ENCODE results near the gene MTA2.
A peak's percentile ranks its signal among the peaks of the same experiment; 100 is the strongest.

The MTA2 gene

DNA sequence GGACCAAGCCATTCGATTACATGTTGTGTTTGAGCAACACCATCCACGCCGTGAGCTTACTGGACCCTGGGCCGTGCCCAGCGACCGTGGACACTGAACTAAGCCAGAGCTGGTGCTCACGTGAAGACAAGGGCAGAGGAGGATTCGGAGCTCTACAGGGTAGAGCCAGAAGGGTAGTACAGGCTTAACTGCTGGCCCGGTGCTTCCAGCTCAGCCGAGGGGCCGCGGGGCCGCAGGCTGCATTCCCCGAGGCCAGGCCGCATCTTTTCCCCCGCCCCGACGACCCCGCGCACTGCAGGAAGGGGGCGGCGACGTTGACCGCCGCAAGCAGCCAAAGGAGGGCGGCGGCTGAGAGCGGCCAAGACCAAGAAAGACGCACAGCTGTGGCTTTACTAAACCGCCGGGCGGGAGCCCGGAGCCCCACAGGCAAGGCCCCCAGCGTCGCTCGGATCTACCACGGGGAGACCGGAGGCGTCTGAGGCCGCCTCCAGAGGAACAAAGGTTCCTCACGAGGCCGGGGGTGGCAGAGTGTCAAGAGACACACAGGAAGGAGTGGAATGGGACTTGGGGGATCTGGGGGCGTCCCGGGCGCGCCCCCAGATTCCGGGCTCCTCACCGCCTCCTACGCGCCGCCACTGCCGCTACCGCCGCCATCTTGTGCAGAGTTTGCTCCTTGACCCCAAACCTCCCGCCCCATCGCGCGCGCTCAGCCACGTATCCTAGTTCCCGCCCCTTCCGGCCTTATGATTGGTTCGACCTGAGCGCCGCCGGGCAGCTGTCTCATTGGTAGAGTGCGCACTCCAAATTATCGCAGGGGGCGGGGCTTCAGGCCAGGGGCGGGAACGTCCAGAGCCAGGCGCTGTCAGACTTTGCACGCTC, 44.5 kb upstream of the MTA2 start, which contains the start of gene GANAB:
Gene GANAB (minus strand): TSS at position 668 of the 879 bp plus-strand sequence. CDS start 14 bp downstream, at position 654.
- TF ChIP-seq ZFX (IDR thresholded peaks at IDR 0.05; ENCODE audit: borderline replicate concordance), result no peak
- TF ChIP-seq, protein P1, sequence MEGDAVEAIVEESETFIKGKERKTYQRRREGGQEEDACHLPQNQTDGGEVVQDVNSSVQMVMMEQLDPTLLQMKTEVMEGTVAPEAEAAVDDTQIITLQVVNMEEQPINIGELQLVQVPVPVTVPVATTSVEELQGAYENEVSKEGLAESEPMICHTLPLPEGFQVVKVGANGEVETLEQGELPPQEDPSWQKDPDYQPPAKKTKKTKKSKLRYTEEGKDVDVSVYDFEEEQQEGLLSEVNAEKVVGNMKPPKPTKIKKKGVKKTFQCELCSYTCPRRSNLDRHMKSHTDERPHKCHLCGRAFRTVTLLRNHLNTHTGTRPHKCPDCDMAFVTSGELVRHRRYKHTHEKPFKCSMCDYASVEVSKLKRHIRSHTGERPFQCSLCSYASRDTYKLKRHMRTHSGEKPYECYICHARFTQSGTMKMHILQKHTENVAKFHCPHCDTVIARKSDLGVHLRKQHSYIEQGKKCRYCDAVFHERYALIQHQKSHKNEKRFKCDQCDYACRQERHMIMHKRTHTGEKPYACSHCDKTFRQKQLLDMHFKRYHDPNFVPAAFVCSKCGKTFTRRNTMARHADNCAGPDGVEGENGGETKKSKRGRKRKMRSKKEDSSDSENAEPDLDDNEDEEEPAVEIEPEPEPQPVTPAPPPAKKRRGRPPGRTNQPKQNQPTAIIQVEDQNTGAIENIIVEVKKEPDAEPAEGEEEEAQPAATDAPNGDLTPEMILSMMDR (IDR thresholded peaks at IDR 0.05), result no peak
- H3K27ac ChIP-seq, result peak within 1 kb of the TSS; percentile 83

DNA sequence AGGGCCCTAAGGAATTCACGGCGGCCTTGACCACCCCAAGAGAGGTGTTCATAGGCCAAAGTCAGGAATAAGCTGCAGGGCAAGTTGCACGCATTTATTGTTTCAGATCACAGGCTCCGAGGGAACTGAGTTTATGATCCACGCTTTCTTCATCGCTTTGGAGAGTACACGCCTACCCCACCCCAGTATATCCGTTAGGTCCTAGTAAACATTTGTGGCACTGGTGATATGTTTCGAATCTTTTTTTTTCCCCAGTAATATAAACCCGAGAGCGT, 43.9 kb upstream of the MTA2 start:
- TF ChIP-seq ZFX (IDR thresholded peaks at IDR 0.05; ENCODE audit: borderline replicate concordance), result no peak
- TF ChIP-seq, protein P1 (IDR thresholded peaks at IDR 0.05), result no peak
- peak overlapping the region; percentile 83 for H3K27ac ChIP-seq

DNA sequence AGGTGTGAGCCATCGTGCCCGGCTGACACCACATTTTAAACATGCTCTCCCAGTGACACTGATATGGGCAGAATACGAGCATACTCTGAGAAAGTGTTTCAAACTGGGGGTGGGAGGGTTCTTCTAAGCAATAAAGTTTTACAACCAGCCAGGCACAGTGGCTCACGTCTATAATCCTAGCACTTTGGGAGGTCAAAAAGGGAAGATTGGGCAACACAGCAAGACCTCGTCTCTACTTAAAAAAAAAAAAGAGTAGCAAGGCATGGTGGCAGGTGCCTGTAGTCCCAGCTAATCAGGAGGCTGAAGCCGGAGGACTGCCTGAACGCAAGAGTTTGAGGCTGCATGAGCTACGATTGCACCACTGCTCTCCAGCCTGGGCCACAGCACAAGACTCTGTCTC, 42.6 kb upstream of the MTA2 start:
- TF ChIP-seq, protein P1 (IDR thresholded peaks at IDR 0.05), result no peak
- TF ChIP-seq ZFX (IDR thresholded peaks at IDR 0.05; ENCODE audit: borderline replicate concordance), result no peak
- no peak overlapping the region for H3K27ac ChIP-seq

DNA sequence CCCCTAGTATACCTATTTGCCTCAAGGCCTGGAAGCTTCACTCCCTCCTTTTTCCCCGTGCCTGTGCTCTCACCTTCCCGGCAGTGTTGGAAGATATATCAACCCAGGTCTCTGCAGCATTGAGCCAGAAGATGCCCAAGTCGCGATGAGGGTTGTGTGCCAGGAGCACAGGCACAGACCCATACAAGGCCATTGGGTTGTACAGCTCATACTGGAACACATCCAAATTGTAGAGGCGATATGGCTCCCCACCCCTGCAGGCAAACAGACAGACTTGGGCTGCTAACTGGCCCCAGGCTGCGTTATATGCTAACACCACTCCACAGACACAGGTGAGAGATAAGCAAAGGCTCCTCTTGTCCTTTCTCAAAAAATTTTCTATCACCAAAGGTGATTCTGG, 30.8 kb upstream of the MTA2 start:
- TF ChIP-seq ZFX (IDR thresholded peaks at IDR 0.05; ENCODE audit: borderline replicate concordance), result no peak
- TF ChIP-seq, protein P1 (IDR thresholded peaks at IDR 0.05), result no peak
- H3K27ac ChIP-seq, result no peak overlapping the region

DNA sequence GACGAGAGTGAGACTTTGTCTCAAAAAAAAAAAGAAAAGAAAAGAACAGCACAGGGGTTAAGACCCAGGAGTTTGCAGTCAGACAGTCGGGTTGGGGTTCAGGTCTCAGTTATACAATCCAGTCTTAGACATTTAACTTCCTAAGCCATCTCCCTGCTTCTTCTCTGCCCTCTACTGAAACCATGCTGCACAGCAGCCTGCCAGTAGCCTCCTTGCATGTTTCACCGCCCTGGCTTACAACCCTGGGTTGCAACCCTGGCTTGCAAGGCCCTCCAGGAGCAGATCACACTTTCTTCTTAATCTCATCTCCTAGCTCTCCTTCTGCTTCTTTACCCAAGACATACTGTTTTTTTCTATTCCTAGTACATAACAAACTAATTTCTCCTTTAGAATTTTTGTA, 26.0 kb upstream of the MTA2 start:
- H3K27ac ChIP-seq, result no peak overlapping the region
- no peak for TF ChIP-seq ZFX (IDR thresholded peaks at IDR 0.05; ENCODE audit: borderline replicate concordance)
- TF ChIP-seq, protein P1 (IDR thresholded peaks at IDR 0.05), result no peak

DNA sequence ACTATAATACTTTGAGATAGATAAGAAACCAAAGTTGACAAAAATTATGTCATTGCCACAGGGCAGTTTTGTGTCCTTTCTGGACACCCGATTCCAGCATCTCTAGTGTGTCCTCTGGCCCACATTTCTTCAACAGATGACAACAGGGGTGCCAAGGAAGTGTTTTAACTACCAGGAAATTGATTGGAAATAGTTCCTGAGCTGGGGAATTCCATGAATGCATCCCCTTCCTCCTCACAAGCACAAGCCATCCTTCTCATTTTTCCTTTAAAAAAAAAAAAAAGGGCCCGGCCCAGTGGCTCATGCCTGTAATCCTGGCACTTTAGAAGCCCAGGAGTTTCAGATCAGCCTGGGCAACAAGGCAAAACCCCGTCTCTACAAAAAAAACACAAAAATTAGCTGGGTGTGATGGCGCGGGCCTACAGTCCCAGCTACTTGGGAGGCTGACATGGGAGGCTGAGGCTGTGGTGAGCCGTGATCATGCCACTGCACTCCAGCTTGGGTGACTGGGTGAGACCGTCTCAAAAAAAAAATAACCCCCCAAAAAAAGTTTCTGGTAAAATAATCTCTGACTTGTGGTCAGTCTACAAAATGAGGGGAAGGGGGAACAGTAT, 20.9 kb upstream of the MTA2 start:
- TF ChIP-seq ZFX (IDR thresholded peaks at IDR 0.05; ENCODE audit: borderline replicate concordance), result no peak
- TF ChIP-seq, protein P1 (IDR thresholded peaks at IDR 0.05), result no peak
- H3K27ac ChIP-seq, result peak overlapping the region; percentile 89

All from 22Rv1 (cell line).